GM18505 (cell line): ENCODE measurements around the gene SPSB3.

Source experiments
- ATAC-seq: cut with Tn5 transposase; IDR thresholded peaks from one replicate; pipeline ENCODE4 v1.9.1; 2021; ENCODE audit not compliant: unreplicated experiment
- POLR2A ChIP-seq: IDR thresholded peaks from 4 replicates; pipeline ENCODE4 v1.6.1; 2011; ENCODE audit warnings: borderline replicate concordance; ENCODE audit not compliant: insufficient read depth, insufficient read length; ENCODE audit errors: extremely low read depth

The SPSB3 gene

GRCh38 chr16:1820946-1821290, 38.5 kb upstream of the SPSB3 start:
- ATAC-seq, result no peak
- TF ChIP-seq POLR2A, result no peak

- no peak for TF ChIP-seq POLR2A
- ATAC-seq, result no peak
Measured at GRCh38 chr16:1820096-1820945, 38.0 kb upstream of the SPSB3 start.

DNA sequence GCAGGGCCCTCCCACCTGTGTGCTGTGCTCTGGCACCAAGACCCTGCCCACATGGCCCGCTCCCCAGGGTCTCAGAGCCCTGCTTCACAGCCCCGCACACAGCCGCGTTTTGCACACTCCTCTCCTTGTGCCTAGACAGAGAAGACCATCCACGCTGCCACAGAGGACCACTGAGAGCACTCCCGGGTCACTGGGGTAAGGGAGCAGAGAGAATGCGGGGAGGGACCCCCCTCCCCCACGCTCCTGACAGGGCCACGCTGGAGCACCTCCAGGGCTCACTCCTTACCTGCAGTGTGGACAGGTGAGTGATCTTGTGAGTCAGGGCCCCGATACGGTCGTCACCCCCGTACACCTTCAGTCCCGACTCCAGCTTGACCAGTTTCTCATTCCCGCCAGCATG, 37.2 kb upstream of the SPSB3 start:
- no peak for ATAC-seq
- TF ChIP-seq POLR2A, result no peak

GRCh38 chr16:1818873-1819525, 36.6 kb upstream of the SPSB3 start:
- no peak for TF ChIP-seq POLR2A
- ATAC-seq, result no peak

DNA sequence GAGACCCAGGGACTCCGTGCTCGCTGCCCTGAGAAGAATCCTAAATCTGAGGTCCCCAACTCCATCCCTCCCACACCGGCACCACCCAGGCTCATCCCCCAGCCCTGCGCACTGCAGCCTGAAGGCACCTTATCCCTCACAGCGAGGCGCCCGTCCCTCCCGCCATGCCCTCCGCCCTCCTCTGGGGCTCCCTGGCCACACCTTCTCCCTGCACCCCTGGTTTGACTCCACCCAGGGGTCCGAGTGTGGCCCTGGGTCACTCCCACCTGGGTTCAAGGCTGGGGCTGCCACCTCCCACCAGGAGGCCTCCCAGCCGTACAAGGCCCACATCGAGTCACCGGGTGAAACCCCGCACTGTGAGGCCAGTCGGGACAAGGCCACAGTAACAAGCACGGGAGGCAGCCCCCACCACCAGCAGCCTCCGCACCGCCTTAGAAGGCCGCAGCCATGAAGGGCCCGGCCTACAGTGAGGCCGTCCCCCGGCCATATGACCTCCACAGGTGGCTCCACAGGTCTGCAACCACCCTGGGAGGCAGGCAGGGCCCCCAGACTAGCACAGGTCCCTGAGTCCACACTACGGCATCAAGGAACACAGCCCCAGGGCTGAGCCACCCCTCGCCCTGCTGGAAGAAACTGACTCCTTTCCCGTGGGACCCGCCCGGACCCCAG, 36.0 kb upstream of the SPSB3 start:
- TF ChIP-seq POLR2A, result no peak
- no peak for ATAC-seq

DNA sequence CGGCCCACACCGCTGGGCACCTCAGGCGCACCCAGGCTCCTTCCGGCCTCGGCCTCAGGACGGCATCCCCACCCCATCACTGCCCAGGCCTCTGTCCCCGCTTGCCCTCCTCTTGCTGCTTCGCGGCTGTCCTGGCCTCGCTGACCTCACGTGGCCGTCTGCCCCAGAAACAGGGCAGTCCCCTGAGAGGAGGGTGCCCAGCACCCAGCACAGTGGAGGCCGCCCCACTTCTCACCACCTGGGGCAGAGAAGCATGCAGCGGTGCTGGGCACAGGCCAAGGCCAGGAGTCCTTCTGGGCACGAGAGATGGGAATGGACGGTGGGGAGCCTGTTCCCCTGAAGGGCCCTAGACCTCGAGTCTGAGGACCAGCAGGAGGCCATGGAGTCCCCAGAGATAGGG, 35.3 kb upstream of the SPSB3 start:
- ATAC-seq, result no peak
- TF ChIP-seq POLR2A, result no peak

- ATAC-seq, result no peak
- no peak for TF ChIP-seq POLR2A
Measured at GRCh38 chr16:1817276-1817589, 34.9 kb upstream of the SPSB3 start.

DNA sequence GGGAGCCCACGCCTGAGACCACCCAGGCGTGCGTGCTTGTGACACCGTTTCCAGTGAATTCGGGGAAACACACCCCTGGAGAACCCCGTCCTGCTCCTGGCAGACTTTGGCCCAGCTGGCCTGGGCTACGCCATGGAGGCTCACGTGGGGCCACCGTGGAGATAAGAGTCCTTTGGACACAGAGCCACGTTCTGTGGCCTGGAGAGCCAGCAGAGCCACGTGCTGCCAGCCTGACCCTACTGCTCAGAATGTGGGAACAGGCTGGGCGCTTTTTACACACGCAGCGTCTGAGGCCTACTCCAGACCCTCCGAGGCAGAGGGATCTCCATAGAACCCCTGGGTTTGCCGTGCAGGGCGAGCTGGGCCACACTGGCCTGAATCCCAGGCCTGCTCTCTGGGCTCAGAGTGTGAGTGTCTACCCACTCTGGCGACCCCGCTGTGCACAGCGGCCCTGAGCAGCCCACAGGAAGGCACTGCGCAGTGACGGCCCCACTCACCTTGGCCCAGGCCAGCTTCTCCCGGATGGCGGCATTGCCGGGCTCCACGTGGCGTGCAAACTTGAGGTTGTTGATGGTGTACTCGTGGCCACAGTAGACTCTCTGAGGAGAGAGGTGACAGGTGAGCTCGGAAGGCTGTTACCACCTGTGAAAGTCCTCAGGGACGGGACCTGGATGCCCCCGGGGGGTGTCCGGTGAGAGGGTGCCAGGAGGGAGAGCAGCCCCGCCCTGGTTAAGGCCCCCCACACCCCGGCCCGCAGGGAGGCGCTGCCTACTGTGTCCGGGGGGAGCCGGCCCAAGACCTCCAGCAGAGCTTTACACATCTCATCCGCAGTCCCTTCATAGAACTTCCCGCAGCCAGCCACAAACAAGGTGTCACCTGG, 34.3 kb upstream of the SPSB3 start:
- no peak for ATAC-seq
- no peak for TF ChIP-seq POLR2A

DNA sequence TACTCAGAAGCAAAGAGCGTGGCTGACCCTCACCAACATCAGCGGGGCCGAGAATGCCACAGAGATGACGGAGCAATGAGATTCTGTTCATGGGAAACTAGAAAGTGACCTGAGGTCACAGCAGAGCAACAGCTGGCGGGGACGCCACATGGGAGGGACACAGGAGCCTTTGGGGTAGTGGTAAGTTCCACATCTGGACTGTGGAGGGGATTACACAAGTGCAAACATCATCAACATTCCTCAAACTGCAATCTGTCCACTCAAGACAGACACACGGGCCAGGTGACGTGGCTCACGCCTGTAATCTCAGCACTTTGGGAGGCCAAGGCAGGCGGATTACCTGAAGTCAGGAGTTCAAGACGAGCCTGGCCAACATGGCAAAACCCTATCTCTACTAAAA, 33.1 kb upstream of the SPSB3 start:
- TF ChIP-seq POLR2A, result no peak
- no peak for ATAC-seq

DNA sequence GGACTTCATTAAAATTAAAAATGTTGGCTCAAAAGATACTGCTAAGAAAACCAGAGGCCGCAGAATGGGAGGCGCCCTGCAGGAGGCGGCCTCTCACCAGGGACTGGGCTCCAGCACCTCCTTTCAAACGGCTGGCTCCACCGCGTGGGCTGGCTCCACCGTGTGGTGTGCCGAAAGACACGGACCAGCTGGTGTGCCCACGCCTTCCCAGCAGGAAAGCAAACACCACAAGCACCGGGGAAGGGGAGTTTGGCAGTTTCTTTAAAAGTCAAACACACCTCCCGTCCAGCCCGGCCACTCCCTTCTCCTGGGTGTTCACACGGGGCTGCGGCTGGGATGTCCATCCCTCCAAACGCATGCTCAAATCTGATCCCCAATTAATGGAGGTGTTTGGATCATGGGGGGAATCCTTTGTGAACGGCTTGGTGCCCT, 30.4 kb upstream of the SPSB3 start:
- no peak for TF ChIP-seq POLR2A
- ATAC-seq, result no peak

- ATAC-seq, result no peak
- no peak for TF ChIP-seq POLR2A
Measured at GRCh38 chr16:1810536-1810935, 28.2 kb upstream of the SPSB3 start.

- ATAC-seq, result no peak
- TF ChIP-seq POLR2A, result no peak
Measured at GRCh38 chr16:1810106-1810505, 27.7 kb upstream of the SPSB3 start.

- TF ChIP-seq POLR2A, result no peak
Measured at GRCh38 chr16:1809281-1809801, 27.0 kb upstream of the SPSB3 start.

More at GRCh38 chr16:1809281-1809801, 27.0 kb upstream of the SPSB3 start:
- no peak for ATAC-seq
